Ascending aorta (tissue), 2 donors: Measurements from ENCODE around the gene RGS5. TPM values are rescaled to one million over a fixed set of nuclear protein-coding genes. Genes with fewer than 3 reads are reported as not detected.
A peak's percentile ranks its signal among the peaks of the same experiment; 100 is the strongest.

Source experiments
- DNase-seq, 2 donors: peaks; one replicate each; pipeline ENCODE4 v3.0.0-alpha.2; 2019; ENCODE audit warnings: low spot score in 2 of 2
- H3K27ac ChIP-seq, 2 donors: fragments of 200-600 bp; sonication (generic); one replicate each; pipeline ENCODE4 v1.5.1; 2016 to 2017; ENCODE audit warnings: mild to moderate bottlenecking in 1 of 2
- H3K27me3 ChIP-seq: fragments of 200-600 bp; sonication (generic); one replicate; pipeline ENCODE4 v1.5.1; 2017
- H3K36me3 ChIP-seq, 2 donors: fragments of 200-600 bp; sonication (generic); one replicate each; pipeline ENCODE4 v1.5.1; 2016
- H3K4me1 ChIP-seq, 2 donors: fragments of 200-600 bp; sonication (generic); one replicate each; pipeline ENCODE4 v1.5.1; 2016 to 2017; ENCODE audit warnings: mild to moderate bottlenecking in 1 of 2
- H3K4me3 ChIP-seq, 2 donors: fragments of 200-600 bp; sonication (generic); one replicate each; pipeline ENCODE4 v1.5.1; 2016 to 2017; ENCODE audit warnings: mild to moderate bottlenecking in 1 of 2
- H3K9me3 ChIP-seq, 2 donors: fragments of 200-600 bp; sonication (generic); one replicate each; pipeline ENCODE4 v1.5.1; 2016
- intact Hi-C: fragments of 100-400 bp; cut with DNase I; formaldehyde crosslinking; loops from one replicate; pipeline ENCODE4 v1.15.1; 2023
- total RNA-seq: library from RNA; depleted of rRNA; stranded (reverse); fragments of >200 nt; gene quantifications from one replicate; pipeline ENCODE4 v1.1.0, GENCODE V29; 2016
- TF ChIP-seq, protein P1 (sequence below), 3 experiments: fragments of 200-600 bp in 2 of 3; fragments of 450-650 bp in 1 of 3; sonication (generic) in 2 of 3; IDR thresholded peaks; one replicate each; pipeline ENCODE4 v1.5.1; 2016 to 2019; ENCODE audit warnings: antibody characterized with exemption in 3 of 3, mild to moderate bottlenecking in 1 of 3, moderate library complexity in 1 of 3

Gene RGS5
- total RNA-seq, 1 donor from 2014 or later = 732 TPM

DNA sequence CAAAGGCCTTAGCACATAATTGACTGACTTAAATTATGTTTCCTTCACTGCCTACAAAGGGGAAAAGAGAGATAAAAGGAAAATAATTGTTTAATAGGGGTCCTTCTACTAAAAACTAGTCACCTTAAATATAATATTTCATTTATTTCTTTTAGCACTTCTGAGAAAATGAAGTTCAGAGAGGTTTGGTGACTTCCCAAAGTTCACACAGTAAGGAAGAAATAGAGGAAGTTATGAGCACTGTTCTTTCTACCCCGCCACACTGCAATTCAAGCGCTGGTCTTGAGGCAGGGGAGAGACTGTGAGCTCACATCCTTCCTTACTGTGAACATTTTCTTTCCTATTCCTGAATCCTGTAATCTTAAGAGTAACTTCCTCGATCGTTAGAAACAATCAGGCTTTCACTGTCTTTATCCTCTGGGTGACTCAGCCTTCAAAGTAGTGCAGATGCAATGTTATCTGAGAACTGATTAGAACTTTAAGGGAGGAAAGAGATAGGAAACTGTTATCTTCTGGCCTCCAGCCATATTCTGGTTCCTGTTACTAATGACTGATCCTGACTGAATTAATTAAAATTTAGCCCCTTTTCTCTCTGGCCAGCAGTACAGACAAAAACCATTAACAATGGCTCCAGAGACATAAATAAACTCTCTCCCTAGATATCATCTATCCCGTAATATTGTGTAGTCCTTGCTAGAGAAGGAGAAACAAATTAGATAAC lies 6.8 kb downstream of the RGS5 start:
- peak overlapping the region in 1 of 2 donors; percentile 77 for H3K4me3 ChIP-seq
- no peaks in the 10 kb centered on the region for H3K36me3 ChIP-seq
- peak overlapping the region; percentile 65 to 83 for H3K27ac ChIP-seq
- H3K9me3 ChIP-seq = no peaks in the 10 kb centered on the region
- intact Hi-C loops = no loop called here
- no peaks in the 10 kb centered on the region for H3K27me3 ChIP-seq
- TF ChIP-seq, protein P1, sequence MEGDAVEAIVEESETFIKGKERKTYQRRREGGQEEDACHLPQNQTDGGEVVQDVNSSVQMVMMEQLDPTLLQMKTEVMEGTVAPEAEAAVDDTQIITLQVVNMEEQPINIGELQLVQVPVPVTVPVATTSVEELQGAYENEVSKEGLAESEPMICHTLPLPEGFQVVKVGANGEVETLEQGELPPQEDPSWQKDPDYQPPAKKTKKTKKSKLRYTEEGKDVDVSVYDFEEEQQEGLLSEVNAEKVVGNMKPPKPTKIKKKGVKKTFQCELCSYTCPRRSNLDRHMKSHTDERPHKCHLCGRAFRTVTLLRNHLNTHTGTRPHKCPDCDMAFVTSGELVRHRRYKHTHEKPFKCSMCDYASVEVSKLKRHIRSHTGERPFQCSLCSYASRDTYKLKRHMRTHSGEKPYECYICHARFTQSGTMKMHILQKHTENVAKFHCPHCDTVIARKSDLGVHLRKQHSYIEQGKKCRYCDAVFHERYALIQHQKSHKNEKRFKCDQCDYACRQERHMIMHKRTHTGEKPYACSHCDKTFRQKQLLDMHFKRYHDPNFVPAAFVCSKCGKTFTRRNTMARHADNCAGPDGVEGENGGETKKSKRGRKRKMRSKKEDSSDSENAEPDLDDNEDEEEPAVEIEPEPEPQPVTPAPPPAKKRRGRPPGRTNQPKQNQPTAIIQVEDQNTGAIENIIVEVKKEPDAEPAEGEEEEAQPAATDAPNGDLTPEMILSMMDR (IDR thresholded peaks at IDR 0.05) = no peak
- peaks cover 0 to 35% of the 10 kb centered on the region in 2 donors for H3K4me1 ChIP-seq
- DNase-seq = no peak

DNA sequence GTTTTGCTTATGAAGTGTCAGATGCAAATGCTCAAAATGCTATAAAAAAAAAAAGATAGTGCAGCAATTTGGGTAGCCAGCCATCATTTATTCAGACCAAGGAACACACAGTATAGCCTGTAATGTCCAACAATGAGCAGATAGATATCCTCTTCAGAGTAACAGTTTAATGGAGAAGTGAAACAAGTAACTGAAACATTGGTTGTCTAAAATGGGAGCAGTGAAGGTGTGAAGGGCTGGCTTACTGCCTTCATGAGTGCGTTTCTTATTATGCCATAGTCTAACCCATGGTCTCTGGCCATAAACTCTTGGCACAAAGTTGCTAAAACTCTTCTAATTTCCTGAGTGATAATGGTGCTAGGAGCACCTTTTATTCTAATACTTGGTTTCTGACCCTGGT lies 11.4 kb downstream of the RGS5 start:
- intact Hi-C loops = no loop called here
- peak overlapping the region; percentile 51 to 65 for H3K27ac ChIP-seq
- TF ChIP-seq, protein P1 (IDR thresholded peaks at IDR 0.05) = no peak

DNA sequence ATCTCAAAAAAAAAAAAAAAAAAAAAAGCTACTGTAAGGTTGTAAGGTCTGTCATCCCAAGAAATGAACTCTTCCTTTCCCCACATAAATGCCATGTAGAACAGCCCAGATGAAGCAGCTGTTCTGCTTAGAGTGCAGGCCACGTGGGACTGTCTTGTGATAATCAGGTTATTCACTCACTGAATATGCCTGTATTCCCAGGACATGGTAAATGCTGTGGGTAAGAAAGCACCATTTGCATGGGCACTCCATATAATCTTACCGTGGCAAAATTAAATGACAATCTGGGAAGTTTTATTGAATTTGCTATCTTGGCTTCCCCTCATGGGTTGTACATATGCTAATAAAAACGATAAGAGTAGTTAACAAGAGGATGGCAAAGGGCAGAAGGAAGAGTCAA lies 13.8 kb downstream of the RGS5 start:
- intact Hi-C loops = no loop called here
- TF ChIP-seq, protein P1 (IDR thresholded peaks at IDR 0.05) = no peak
- Histone ChIP-seq H3K36me3 (peaks cover 4 to 11% of the 10 kb centered on the region in 2 donors), H3K4me1 (peaks cover 8 to 55% of the 10 kb centered on the region in 2 donors), H3K4me3 (no peak overlapping the region), H3K27me3 (no peaks in the 10 kb centered on the region), H3K9me3 (no peaks in the 10 kb centered on the region), H3K27ac (peak overlapping the region; percentile 65 to 70)
- no peak for DNase-seq

More for the DNA sequence above, 11.4 kb downstream of the RGS5 start:
- no peak for DNase-seq
- Histone ChIP-seq H3K27me3 (no peaks in the 10 kb centered on the region), H3K4me1 (peaks cover 8 to 61% of the 10 kb centered on the region in 2 donors), H3K4me3 (peak overlapping the region; percentile 8 to 23), H3K9me3 (no peaks in the 10 kb centered on the region), H3K36me3 (no peaks in the 10 kb centered on the region)

DNA sequence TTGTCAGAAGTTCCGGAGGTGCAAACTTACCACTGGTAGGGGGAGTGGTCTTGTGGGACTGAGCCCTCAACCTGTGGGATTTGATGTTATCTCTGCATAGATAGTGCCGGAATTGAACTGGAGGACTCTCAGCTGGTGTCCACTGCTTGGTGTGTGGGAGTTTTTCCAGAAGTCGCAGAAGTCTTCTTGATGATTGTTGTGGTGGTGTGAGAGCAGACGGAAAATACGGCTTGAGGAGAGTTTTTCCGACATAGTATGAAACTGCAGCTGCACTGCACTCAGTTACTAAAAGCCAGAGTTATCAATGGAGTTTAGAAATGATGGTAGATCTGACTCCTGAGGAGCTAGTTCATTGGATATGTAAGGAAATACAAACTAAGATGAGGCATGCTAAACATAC lies 14.9 kb downstream of the RGS5 start:
- DNase-seq = no peak
- no peaks in the 10 kb centered on the region for H3K9me3 ChIP-seq

DNA sequence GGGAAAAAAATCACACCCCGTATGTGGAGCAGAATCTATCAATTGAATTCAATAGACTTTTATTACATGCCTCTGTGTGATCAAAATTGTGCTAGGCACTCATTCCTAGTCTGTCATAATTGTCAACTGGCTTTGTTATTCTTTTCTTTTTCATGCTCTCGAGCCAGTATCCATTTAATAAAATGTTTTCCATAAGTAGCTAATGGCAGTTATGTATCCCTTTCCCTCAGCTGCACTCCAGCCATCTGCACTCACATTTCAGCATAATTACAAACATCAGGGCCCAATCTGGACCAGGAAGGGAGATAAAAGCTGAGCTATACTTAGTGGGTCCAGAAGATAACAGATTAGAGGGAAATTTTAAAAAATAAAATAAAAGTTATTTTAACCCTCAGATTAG lies 15.9 kb downstream of the RGS5 start:
- Histone ChIP-seq H3K27ac (peak overlapping the region; percentile 65 to 70), H3K4me3 (no peak overlapping the region), H3K27me3 (no peaks in the 10 kb centered on the region), H3K9me3 (no peaks in the 10 kb centered on the region), H3K4me1 (peaks cover 8 to 56% of the 10 kb centered on the region in 2 donors), H3K36me3 (peaks cover 4 to 11% of the 10 kb centered on the region in 2 donors)
- no peak for DNase-seq
- TF ChIP-seq, protein P1 (IDR thresholded peaks at IDR 0.05) = no peak
- intact Hi-C loops = no loop called here

More for the DNA sequence above, 14.9 kb downstream of the RGS5 start:
- TF ChIP-seq, protein P1 (IDR thresholded peaks at IDR 0.05) = no peak
- Histone ChIP-seq H3K4me3 (peak overlapping the region; percentile 1 to 12), H3K4me1 (peaks cover 8 to 61% of the 10 kb centered on the region in 2 donors), H3K36me3 (peaks cover 4 to 11% of the 10 kb centered on the region in 2 donors), H3K27ac (peak overlapping the region; percentile 65 to 70), H3K27me3 (no peaks in the 10 kb centered on the region)
- intact Hi-C loops = no loop called here
